Measurements from ENCODE around the gene CYTL1. TPM values are rescaled to one million over a fixed set of nuclear protein-coding genes. Genes with fewer than 3 reads are reported as not detected.
"Not testable (repeated sequence)": the region's sequence is repeated elsewhere in the genome, so short reads cannot be mapped to it uniquely, and the experiment has no call there.

Gene CYTL1
- total and polyA plus RNA-seq, 5 donors, result 0.45 to 0.62 (median 0.48) TPM; not detected in 1

DNA sequence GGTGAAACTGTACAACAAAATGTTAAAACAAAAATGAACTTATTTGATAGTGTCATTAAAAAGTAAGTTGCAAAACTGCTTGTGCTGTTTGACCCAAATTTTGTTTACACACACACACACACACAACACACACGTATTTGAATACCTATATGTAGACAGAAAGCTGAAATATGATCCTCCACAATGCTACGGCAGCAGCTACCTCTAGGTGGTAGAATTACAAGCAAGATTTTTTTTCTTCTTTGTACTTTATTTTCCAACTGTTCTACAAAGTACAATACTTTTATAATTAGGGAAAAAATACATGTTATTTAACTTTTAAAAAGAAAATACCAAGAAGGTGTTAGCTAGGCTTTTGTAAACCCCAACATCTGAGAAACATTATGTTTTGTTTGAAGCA is 1.2 kb downstream of the CYTL1 start:
- no peaks in the 10 kb centered on the region for H3K4me1 ChIP-seq (ENCODE audit: control insufficient read depth, insufficient read depth, low read length)
- H3K9me3 ChIP-seq (ENCODE audit: control insufficient read depth, low read length), result no peaks in the 10 kb centered on the region
- DNase-seq (no peak), ATAC-seq (no peak)
- no peak overlapping the region for H3K27ac ChIP-seq (ENCODE audit: low read length)
- intact Hi-C loops (cut with DNase I), result no loop called here
- 23% methylated on average over 2 of the region's 2 CpGs for WGBS
- H3K4me3 ChIP-seq (ENCODE audit: low read length), result no peak overlapping the region
- no peaks in the 10 kb centered on the region for H3K27me3 ChIP-seq (ENCODE audit: control insufficient read depth, insufficient read depth)

- Histone ChIP-seq H3K4me3 (ENCODE audit: low read length) (no peak overlapping the region), H3K4me1 (ENCODE audit: control insufficient read depth, insufficient read depth, low read length) (no peaks in the 10 kb centered on the region), H3K27me3 (ENCODE audit: control insufficient read depth, insufficient read depth) (no peaks in the 10 kb centered on the region), H3K9me3 (ENCODE audit: control insufficient read depth, low read length) (no peaks in the 10 kb centered on the region), H3K27ac (ENCODE audit: low read length) (no peak overlapping the region)
- ATAC-seq, result no peak
- intact Hi-C loops (cut with DNase I), result no loop called here
- no peak for DNase-seq
- WGBS, result 72% methylated on average over 7 of the region's 7 CpGs
These were observed 5.1 kb downstream of the CYTL1 start for GRCh38 chr4:5014007-5014682.

DNA sequence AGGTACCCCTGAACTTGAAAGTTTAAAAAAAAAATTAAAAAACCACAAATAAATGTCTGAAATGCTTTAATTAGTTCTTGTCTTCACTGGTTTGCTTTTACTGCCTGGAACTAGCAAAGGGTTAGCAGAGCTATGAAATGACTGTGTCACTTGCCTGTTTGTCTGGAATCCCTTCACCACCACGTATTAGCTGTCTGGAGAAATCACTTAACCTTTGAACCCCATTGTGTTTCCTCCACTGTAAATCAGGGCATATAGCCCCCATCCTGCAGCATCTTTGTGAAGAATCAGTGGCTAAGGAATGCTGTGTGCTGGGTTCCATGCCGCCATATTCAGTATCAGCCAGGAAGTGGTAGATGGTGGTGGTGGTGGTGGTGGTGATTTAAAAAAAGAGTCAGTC is 6.3 kb downstream of the CYTL1 start:
- intact Hi-C loops (cut with DNase I), result no loop called here
- H3K4me1 ChIP-seq (ENCODE audit: control insufficient read depth, insufficient read depth, low read length), result no peaks in the 10 kb centered on the region
- no peaks in the 10 kb centered on the region for H3K27me3 ChIP-seq (ENCODE audit: control insufficient read depth, insufficient read depth)
- no peak overlapping the region for H3K27ac ChIP-seq (ENCODE audit: low read length)
- 52% methylated on average over 2 of the region's 2 CpGs for WGBS
- H3K9me3 ChIP-seq (ENCODE audit: control insufficient read depth, low read length), result no peaks in the 10 kb centered on the region
- no peak for ATAC-seq
- no peak overlapping the region for H3K4me3 ChIP-seq (ENCODE audit: low read length)
- no peak for DNase-seq

GRCh38 chr4:5012244-5012898 is 6.9 kb downstream of the CYTL1 start:
- H3K27me3 ChIP-seq (ENCODE audit: control insufficient read depth, insufficient read depth), result no peaks in the 10 kb centered on the region
- intact Hi-C loops (cut with DNase I), result no loop called here
- no peak overlapping the region for H3K4me3 ChIP-seq (ENCODE audit: low read length)
- no peak overlapping the region for H3K27ac ChIP-seq (ENCODE audit: low read length)
- no peaks in the 10 kb centered on the region for H3K9me3 ChIP-seq (ENCODE audit: control insufficient read depth, low read length)
- DNase-seq (no peak), ATAC-seq (no peak)
- no peaks in the 10 kb centered on the region for H3K4me1 ChIP-seq (ENCODE audit: control insufficient read depth, insufficient read depth, low read length)
- WGBS, result 92% methylated on average over 5 of the region's 5 CpGs

GRCh38 chr4:5010984-5011383 is 8.3 kb downstream of the CYTL1 start:
- intact Hi-C loops (cut with DNase I), result no loop called here
- no peak overlapping the region for H3K27ac ChIP-seq (ENCODE audit: low read length)
- H3K9me3 ChIP-seq (ENCODE audit: control insufficient read depth, low read length), result no peaks in the 10 kb centered on the region
- 91% methylated on average over 2 of the region's 2 CpGs for WGBS
- ATAC-seq, result no peak
- no peak overlapping the region for H3K4me3 ChIP-seq (ENCODE audit: low read length)
- H3K4me1 ChIP-seq (ENCODE audit: control insufficient read depth, insufficient read depth, low read length), result no peaks in the 10 kb centered on the region
- DNase-seq, result no peak
- H3K27me3 ChIP-seq (ENCODE audit: control insufficient read depth, insufficient read depth), result no peaks in the 10 kb centered on the region

- Histone ChIP-seq H3K9me3 (ENCODE audit: control insufficient read depth, low read length) (no peaks in the 10 kb centered on the region), H3K27ac (ENCODE audit: low read length) (no peak overlapping the region), H3K4me1 (ENCODE audit: control insufficient read depth, insufficient read depth, low read length) (no peaks in the 10 kb centered on the region), H3K4me3 (ENCODE audit: low read length) (no peak overlapping the region), H3K27me3 (ENCODE audit: control insufficient read depth, insufficient read depth) (peaks cover under 1% of the 10 kb centered on the region)
- ATAC-seq, result no peak
- intact Hi-C loops (cut with DNase I), result no loop called here
- WGBS, result 78% methylated on average over 3 of the region's 3 CpGs
- DNase-seq, result no peak
These were observed 9.5 kb downstream of the CYTL1 start for GRCh38 chr4:5009796-5010195.

DNA sequence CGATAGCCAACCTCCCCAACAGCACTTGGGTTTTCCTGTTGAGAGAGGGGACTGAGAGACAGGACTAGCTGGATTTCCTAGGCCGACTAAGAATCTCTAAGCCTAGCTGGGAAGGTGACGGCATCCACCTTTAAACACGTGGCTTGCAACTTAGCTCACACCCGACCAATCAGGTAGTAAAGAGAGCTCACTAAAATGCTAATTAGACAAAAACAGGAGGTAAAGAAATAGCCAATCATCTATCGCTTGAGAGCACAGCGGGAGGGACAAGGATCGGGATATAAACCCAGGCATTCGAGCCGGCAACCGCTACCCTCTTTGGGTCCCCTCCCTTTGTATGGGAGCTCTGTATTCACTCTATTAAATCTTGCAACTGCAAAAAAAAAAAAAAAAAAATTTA is 12.3 kb downstream of the CYTL1 start:
- ATAC-seq; H3K4me1 ChIP-seq (ENCODE audit: control insufficient read depth, insufficient read depth, low read length); H3K9me3 ChIP-seq (ENCODE audit: control insufficient read depth, low read length); DNase-seq; H3K27me3 ChIP-seq (ENCODE audit: control insufficient read depth, insufficient read depth); intact Hi-C loops (cut with DNase I); H3K4me3 ChIP-seq (ENCODE audit: low read length); H3K27ac ChIP-seq (ENCODE audit: low read length): not testable (repeated sequence)
- WGBS, result 79% methylated on average over 11 of the region's 11 CpGs

- Histone ChIP-seq H3K27ac (ENCODE audit: low read length) (no peak overlapping the region), H3K4me3 (ENCODE audit: low read length) (no peak overlapping the region), H3K27me3 (ENCODE audit: control insufficient read depth, insufficient read depth) (peaks cover 2% of the 10 kb centered on the region), H3K4me1 (ENCODE audit: control insufficient read depth, insufficient read depth, low read length) (no peaks in the 10 kb centered on the region), H3K9me3 (ENCODE audit: control insufficient read depth, low read length) (no peaks in the 10 kb centered on the region)
- ATAC-seq (no peak), DNase-seq (no peak)
- 86% methylated on average over 8 of the region's 8 CpGs for WGBS
- intact Hi-C loops (cut with DNase I), result no loop called here
These were observed 14.8 kb downstream of the CYTL1 start for GRCh38 chr4:5004496-5004895.

DNA sequence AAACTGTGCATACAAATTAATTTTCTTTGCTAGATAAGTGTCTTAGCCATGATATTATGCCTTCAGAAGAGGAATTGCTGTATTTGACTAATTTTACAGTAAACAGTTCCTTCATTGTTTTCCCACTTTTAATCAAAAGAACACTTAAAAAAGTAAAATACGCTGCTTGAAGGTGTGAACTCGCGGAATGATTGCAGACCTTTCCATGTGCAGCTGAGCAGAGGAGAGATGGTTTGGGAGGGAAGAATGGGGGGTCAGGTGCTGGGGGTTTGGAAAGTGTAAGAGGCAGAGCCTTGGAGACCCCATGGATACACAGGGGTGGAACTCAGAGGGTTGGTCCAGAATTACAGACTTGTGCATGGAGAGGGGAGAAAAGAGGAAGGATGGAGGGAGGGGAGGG is 15.3 kb downstream of the CYTL1 start:
- no peaks in the 10 kb centered on the region for H3K9me3 ChIP-seq (ENCODE audit: control insufficient read depth, low read length)
- 85% methylated on average over 3 of the region's 3 CpGs for WGBS
- intact Hi-C loops (cut with DNase I), result no loop called here
- H3K27ac ChIP-seq (ENCODE audit: low read length), result no peak overlapping the region
- peaks cover 2% of the 10 kb centered on the region for H3K27me3 ChIP-seq (ENCODE audit: control insufficient read depth, insufficient read depth)
- ATAC-seq (no peak), DNase-seq (no peak)
- no peaks in the 10 kb centered on the region for H3K4me1 ChIP-seq (ENCODE audit: control insufficient read depth, insufficient read depth, low read length)
- H3K4me3 ChIP-seq (ENCODE audit: low read length), result no peak overlapping the region

DNA sequence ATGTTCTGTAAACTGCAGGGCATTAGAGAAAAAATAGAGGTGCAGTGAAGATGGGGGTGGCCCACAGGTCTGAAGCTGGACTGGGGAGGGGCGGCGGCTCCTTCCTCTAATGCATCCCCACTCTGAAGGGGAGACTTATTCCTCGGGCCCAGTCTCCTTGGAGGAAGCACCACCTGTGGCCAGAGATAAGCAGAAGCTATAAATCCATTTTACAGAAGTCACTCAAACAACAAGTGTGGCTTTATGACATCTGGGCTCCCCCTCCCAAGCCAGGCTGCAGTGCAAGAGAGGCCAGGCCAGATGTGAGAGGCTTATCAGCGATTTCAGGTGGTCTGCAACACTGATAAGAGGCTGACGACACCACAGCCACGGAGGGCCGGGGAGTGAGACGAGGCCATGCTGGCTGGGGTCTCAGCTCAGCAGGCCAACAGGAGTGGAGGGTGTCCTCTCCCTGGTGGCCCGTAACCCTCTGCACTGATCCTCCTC is 15.8 kb downstream of the CYTL1 start:
- Histone ChIP-seq H3K4me1 (ENCODE audit: control insufficient read depth, insufficient read depth, low read length) (no peaks in the 10 kb centered on the region), H3K4me3 (ENCODE audit: low read length) (no peak overlapping the region), H3K27ac (ENCODE audit: low read length) (no peak overlapping the region), H3K27me3 (ENCODE audit: control insufficient read depth, insufficient read depth) (peaks cover 2% of the 10 kb centered on the region), H3K9me3 (ENCODE audit: control insufficient read depth, low read length) (no peaks in the 10 kb centered on the region)
- no peak for ATAC-seq
- intact Hi-C loops (cut with DNase I), result no loop called here
- WGBS, result 33% methylated on average over 9 of the region's 9 CpGs
- DNase-seq, result no peak

DNA sequence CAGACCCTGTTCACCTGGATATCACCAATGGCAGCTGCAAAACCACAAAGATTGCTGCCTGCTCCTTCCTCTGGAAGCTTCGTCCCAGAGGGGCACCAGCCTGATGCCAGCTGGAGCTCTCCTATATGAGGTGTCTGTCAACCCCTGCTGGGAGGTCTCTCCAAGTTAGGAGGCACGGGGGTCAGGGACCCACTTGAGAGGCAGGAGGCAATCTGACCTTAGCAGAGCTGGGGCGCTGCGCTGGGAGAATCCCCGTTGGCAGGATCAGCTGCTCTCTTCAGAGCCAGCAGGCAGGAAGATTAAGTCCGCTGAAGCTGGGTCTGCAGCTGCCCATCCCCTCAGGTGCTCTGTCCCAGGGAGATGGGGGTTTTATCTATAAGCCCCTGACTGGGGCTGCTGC is 17.6 kb downstream of the CYTL1 start:
- H3K4me1 ChIP-seq (ENCODE audit: control insufficient read depth, insufficient read depth, low read length); intact Hi-C loops (cut with DNase I); H3K4me3 ChIP-seq (ENCODE audit: low read length); ATAC-seq; H3K9me3 ChIP-seq (ENCODE audit: control insufficient read depth, low read length); H3K27me3 ChIP-seq (ENCODE audit: control insufficient read depth, insufficient read depth); DNase-seq; H3K27ac ChIP-seq (ENCODE audit: low read length): not testable (repeated sequence)
- 56% methylated on average over 6 of the region's 6 CpGs for WGBS

Data from right cardiac atrium (tissue), 5 donors.